GM20000 (cell line): ENCODE results near the gene CRTAC1.

Source experiments
- DNase-seq: peaks from one replicate; pipeline ENCODE4 v3.0.0; 2012; ENCODE audit warnings: low spot score
- CTCF ChIP-seq: IDR thresholded peaks from 2 replicates; pipeline ENCODE4 v1.5.1; 2012; ENCODE audit warnings: mild to moderate bottlenecking, control low read depth; ENCODE audit errors: extremely low read depth, missing control alignments

CRTAC1 gene

GRCh38 chr10:97974100-97974499 is 56.3 kb downstream of the CRTAC1 start:
- no peak for TF ChIP-seq CTCF
- DNase-seq, result no peak

GRCh38 chr10:97969538-97970079 is 60.8 kb downstream of the CRTAC1 start:
- DNase-seq, result no peak

GRCh38 chr10:97964748-97965147 is 65.7 kb downstream of the CRTAC1 start:
- no peak for TF ChIP-seq CTCF
- DNase-seq, result no peak

More at GRCh38 chr10:97969538-97970079, 60.8 kb downstream of the CRTAC1 start:
- no peak for TF ChIP-seq CTCF

- no peak for TF ChIP-seq CTCF
- no peak for DNase-seq
Measured at GRCh38 chr10:97961945-97962344, 68.5 kb downstream of the CRTAC1 start.

GRCh38 chr10:97960269-97961056 is 70.0 kb downstream of the CRTAC1 start:
- no peak for DNase-seq
- no peak for TF ChIP-seq CTCF

- DNase-seq, result no peak
- no peak for TF ChIP-seq CTCF
Measured at GRCh38 chr10:97949462-97949861, 81.0 kb downstream of the CRTAC1 start.

GRCh38 chr10:97948822-97949221 is 81.6 kb downstream of the CRTAC1 start:
- no peak for DNase-seq
- no peak for TF ChIP-seq CTCF
